Astrocyte (in vitro differentiated cells and primary cell): ENCODE measurements around the gene PPP6R2. TPM values are rescaled to one million over a fixed set of nuclear protein-coding genes. Genes with fewer than 3 reads are reported as not detected.

Experiments
- DNase-seq: peaks from one replicate; pipeline ENCODE4 v3.0.0-alpha.2; 2010; ENCODE audit warnings: low read depth
- FAIRE-seq: peaks from 2 replicates; lab custom pipeline; 2011; peaks lifted over from hg19 to GRCh38; lab: Jason Lieb, UNC
- H2AFZ ChIP-seq: 2 replicates; pipeline ENCODE4 v1.6.0; 2012; ENCODE audit warnings: low read depth, low read length, inconsistent platforms
- H3K27ac ChIP-seq: 2 replicates; pipeline ENCODE4 v1.5.1; 2011; ENCODE audit warnings: low read depth, low read length, inconsistent platforms
- H3K27me3 ChIP-seq: 2 replicates; pipeline ENCODE4 v1.6.0; 2011; ENCODE audit warnings: low read length, inconsistent platforms; ENCODE audit not compliant: insufficient read depth
- H3K36me3 ChIP-seq: 2 replicates; pipeline ENCODE4 v1.5.1; 2011; ENCODE audit warnings: low read length, inconsistent platforms; ENCODE audit not compliant: insufficient read depth
- H3K4me1 ChIP-seq: 2 replicates; pipeline ENCODE4 v1.5.1; 2011; ENCODE audit warnings: low read length, inconsistent platforms; ENCODE audit not compliant: insufficient read depth
- H3K4me2 ChIP-seq: 2 replicates; pipeline ENCODE4 v1.6.0; 2012; ENCODE audit warnings: low read length, inconsistent platforms
- H3K4me3 ChIP-seq: 2 replicates; pipeline ENCODE4 v1.5.1; 2011; ENCODE audit warnings: low read depth, mild to moderate bottlenecking, low read length, inconsistent platforms; ENCODE audit not compliant: insufficient read depth
- H3K79me2 ChIP-seq: 2 replicates; pipeline ENCODE4 v1.6.0; 2012; ENCODE audit warnings: mild to moderate bottlenecking, low read length, inconsistent platforms; ENCODE audit not compliant: insufficient read depth
- H3K9ac ChIP-seq: 2 replicates; pipeline ENCODE4 v1.6.0; 2012; ENCODE audit warnings: mild to moderate bottlenecking, low read length, inconsistent platforms
- H3K9me3 ChIP-seq: 2 replicates; pipeline ENCODE4 v1.5.1; 2012; ENCODE audit warnings: low read depth, mild to moderate bottlenecking, low read length, inconsistent platforms; ENCODE audit not compliant: insufficient read depth
- H4K20me1 ChIP-seq: 2 replicates; pipeline ENCODE4 v1.6.0; 2012; ENCODE audit warnings: low read length, inconsistent platforms; ENCODE audit not compliant: insufficient read depth
- H3K27ac Mint-ChIP-seq: one replicate; pipeline ENCODE4 v1.8.0; 2021; ENCODE audit warnings: mild to moderate bottlenecking, mixed read lengths; ENCODE audit not compliant: unreplicated experiment
- H3K27me3 Mint-ChIP-seq: one replicate; pipeline ENCODE4 v1.8.0; 2021; ENCODE audit warnings: low read depth, mixed read lengths; ENCODE audit not compliant: unreplicated experiment
- H3K36me3 Mint-ChIP-seq: one replicate; pipeline ENCODE4 v1.8.0; 2021; ENCODE audit warnings: low read depth, mixed read lengths; ENCODE audit not compliant: unreplicated experiment
- H3K4me1 Mint-ChIP-seq: one replicate; pipeline ENCODE4 v1.8.0; 2021; ENCODE audit warnings: low read depth, mixed read lengths; ENCODE audit not compliant: unreplicated experiment
- H3K4me3 Mint-ChIP-seq: one replicate; pipeline ENCODE4 v1.8.0; 2021; ENCODE audit warnings: mild to moderate bottlenecking, moderate library complexity, mixed read lengths; ENCODE audit not compliant: unreplicated experiment
- H3K9me3 Mint-ChIP-seq: one replicate; pipeline ENCODE4 v1.8.0; 2021; ENCODE audit warnings: mild to moderate bottlenecking, mixed read lengths; ENCODE audit not compliant: unreplicated experiment
- CTCF ChIP-seq: IDR thresholded peaks from 2 replicates; pipeline ENCODE4 v1.5.1; 2011; ENCODE audit warnings: low read depth, mild to moderate bottlenecking, inconsistent platforms, low read length, moderate library complexity; ENCODE audit not compliant: insufficient read depth
- EZH2 ChIP-seq: IDR thresholded peaks from 2 replicates; pipeline ENCODE4 v1.6.1; 2012; ENCODE audit warnings: mild to moderate bottlenecking, low read length, inconsistent platforms; ENCODE audit not compliant: insufficient read depth
- total RNA-seq: library from RNA; stranded (reverse); gene quantifications from 2 replicates; pipeline ENCODE4 v1.2.1, GENCODE V29; 2021

The PPP6R2 gene
- total RNA-seq, 1 donor from 2014 or later: 48.3 TPM

GRCh38 chr22:50459496-50460140 is 116.5 kb downstream of the PPP6R2 start:
- peaks cover 7% of the 10 kb centered on the region for H3K36me3 ChIP-seq
- H3K4me1 ChIP-seq: no peaks in the 10 kb centered on the region
- H3K4me3 ChIP-seq: no peak overlapping the region
- no peaks in the 10 kb centered on the region for H3K9me3 ChIP-seq
- no peak overlapping the region for H3K27ac ChIP-seq
- no peaks in the 10 kb centered on the region for H3K27me3 ChIP-seq
- Mint-ChIP-seq H3K4me1 (no peaks in the 10 kb centered on the region), H3K27me3 (no peaks in the 10 kb centered on the region), H3K36me3 (peaks cover 13% of the 10 kb centered on the region), H3K4me3 (no peak overlapping the region), H3K27ac (no peak overlapping the region), H3K9me3 (no peaks in the 10 kb centered on the region)
- FAIRE-seq (no peak), DNase-seq (no peak)
- peaks cover 9% of the 10 kb centered on the region for H4K20me1 ChIP-seq
- TF ChIP-seq EZH2 (no peak), CTCF (no peak)
- no peak overlapping the region for H3K9ac ChIP-seq
- H3K79me2 ChIP-seq: no peaks in the 10 kb centered on the region
- H3K4me2 ChIP-seq: no peak overlapping the region
- no peak overlapping the region for H2AFZ ChIP-seq

GRCh38 chr22:50460938-50461337 is 117.8 kb downstream of the PPP6R2 start:
- H3K4me3 Mint-ChIP-seq: no peak overlapping the region
- H3K4me1 ChIP-seq: no peaks in the 10 kb centered on the region
- no peak overlapping the region for H3K9ac ChIP-seq
- TF ChIP-seq EZH2: no peak
- no peak for TF ChIP-seq CTCF
- H3K36me3 Mint-ChIP-seq: peaks cover 10% of the 10 kb centered on the region
- no peaks in the 10 kb centered on the region for H3K9me3 Mint-ChIP-seq
- no peak overlapping the region for H3K4me2 ChIP-seq
- no peaks in the 10 kb centered on the region for H3K27me3 Mint-ChIP-seq
- no peak overlapping the region for H3K4me3 ChIP-seq
- H3K79me2 ChIP-seq: no peaks in the 10 kb centered on the region
- no peak overlapping the region for H3K27ac ChIP-seq
- no peak overlapping the region for H2AFZ ChIP-seq
- no peaks in the 10 kb centered on the region for H3K4me1 Mint-ChIP-seq
- peaks cover 9% of the 10 kb centered on the region for H4K20me1 ChIP-seq
- no peaks in the 10 kb centered on the region for H3K9me3 ChIP-seq
- peaks cover 7% of the 10 kb centered on the region for H3K36me3 ChIP-seq
- H3K27ac Mint-ChIP-seq: no peak overlapping the region
- no peaks in the 10 kb centered on the region for H3K27me3 ChIP-seq
- DNase-seq: no peak
- no peak for FAIRE-seq

- Histone ChIP-seq H3K79me2 (no peaks in the 10 kb centered on the region), H2AFZ (no peak overlapping the region), H3K27me3 (no peaks in the 10 kb centered on the region), H4K20me1 (peaks cover 10% of the 10 kb centered on the region), H3K4me2 (no peak overlapping the region), H3K36me3 (peaks cover 7% of the 10 kb centered on the region), H3K9me3 (no peaks in the 10 kb centered on the region), H3K4me1 (no peaks in the 10 kb centered on the region), H3K4me3 (no peak overlapping the region), H3K9ac (no peak overlapping the region), H3K27ac (no peak overlapping the region)
- H3K36me3 Mint-ChIP-seq: peaks cover 10% of the 10 kb centered on the region
- no peaks in the 10 kb centered on the region for H3K9me3 Mint-ChIP-seq
- no peak for FAIRE-seq
- TF ChIP-seq EZH2: no peak
- no peaks in the 10 kb centered on the region for H3K4me1 Mint-ChIP-seq
- no peak for DNase-seq
- H3K27me3 Mint-ChIP-seq: no peaks in the 10 kb centered on the region
- no peak overlapping the region for H3K27ac Mint-ChIP-seq
- no peak overlapping the region for H3K4me3 Mint-ChIP-seq
Measured at GRCh38 chr22:50461536-50461935, 118.4 kb downstream of the PPP6R2 start.
